ENCODE measurements around the gene WDR35.

GRCh38 chr2:19899985-19900930, 89.6 kb downstream of the WDR35 start:
- TF ChIP-seq POLR2A (IDR thresholded peaks at IDR 0.05; ENCODE audit: low read depth, low read length) = 0 out of 2 replicates have a peak, but pooled peaks have one; percentile 20
- no peak for TF ChIP-seq CTCF (IDR thresholded peaks at IDR 0.05 in 2 of 3, conservative IDR thresholded peaks at IDR 0.05 in 1 of 3; ENCODE audit: control insufficient read depth in 2 of 3, extremely low read depth in 1 of 3, insufficient read depth in 1 of 3, low read depth in 3 of 3, low read length in 3 of 3)
- no peak for TF ChIP-seq YY1 (IDR thresholded peaks at IDR 0.05; ENCODE audit: low read depth, low read length)
- no peak for TF ChIP-seq USF2 (IDR thresholded peaks at IDR 0.05; ENCODE audit: borderline replicate concordance, low read depth, low read length)
- TF ChIP-seq MEF2B (IDR thresholded peaks at IDR 0.05; ENCODE audit: partially characterized antibody, poor library complexity, severe bottlenecking) = no peak
- no peak for TF ChIP-seq ETV6 (conservative IDR thresholded peaks at IDR 0.05 in 1 of 2, IDR thresholded peaks at IDR 0.05 in 1 of 2; ENCODE audit: borderline replicate concordance in 1 of 2, low read depth in 1 of 2)
- TF ChIP-seq RAD21 (IDR thresholded peaks at IDR 0.05; ENCODE audit: insufficient read depth, low read depth, low read length) = no peak
- TF ChIP-seq CBX5 (IDR thresholded peaks at IDR 0.05; ENCODE audit: low read depth) = no peak
- TF ChIP-seq ASH2L (IDR thresholded peaks at IDR 0.05; ENCODE audit: borderline replicate concordance, low read depth) = no peak
- no peak for TF ChIP-seq POLR2AphosphoS5 (IDR thresholded peaks at IDR 0.05; ENCODE audit: low read length)
- no peak for TF ChIP-seq ZBTB4 (CRISPR knock-in tag; IDR thresholded peaks at IDR 0.05)
- no peak for TF ChIP-seq RB1 (IDR thresholded peaks at IDR 0.05; ENCODE audit: borderline replicate concordance)
- 0 out of 2 replicates have a peak, but pooled peaks have one; percentile 36 for TF ChIP-seq MXI1 (IDR thresholded peaks at IDR 0.05; ENCODE audit: low read depth, low read length)

Data from GM12878 (cell line).